Gastroesophageal sphincter (tissue), 4 donors: ENCODE data around the gene PPP6R2. TPM values are rescaled to one million over a fixed set of nuclear protein-coding genes. Genes with fewer than 3 reads are reported as not detected.

ENCODE experiments used
- ATAC-seq: fragments of 150-250 bp; one replicate; pipeline ENCODE4 v1.9.1; 2016; ENCODE audit warnings: mild to moderate bottlenecking, moderate library complexity
- H3K27ac ChIP-seq, 4 donors: fragments of 200-600 bp; sonication (generic) in 3 of 4; 1 replicate in 3 of 4; 2 replicates in 1 of 4; pipeline ENCODE4 v1.5.1; 2016 to 2019
- H3K27me3 ChIP-seq: fragments of 200-600 bp; sonication (generic); one replicate; pipeline ENCODE4 v1.5.1; 2019
- H3K36me3 ChIP-seq, 2 donors: fragments of 200-600 bp; sonication (generic); one replicate each; pipeline ENCODE4 v1.5.1; 2019; ENCODE audit warnings: control low read depth in 1 of 2
- H3K4me1 ChIP-seq, 3 donors: fragments of 200-600 bp; sonication (generic); 1 replicate in 2 of 3; 2 replicates in 1 of 3; pipeline ENCODE4 v1.5.1; 2016 to 2019; ENCODE audit warnings: control low read depth in 2 of 3
- H3K4me3 ChIP-seq, 2 donors: fragments of 200-600 bp; sonication (generic); one replicate each; pipeline ENCODE4 v1.5.1; 2019; ENCODE audit warnings: mild to moderate bottlenecking in 1 of 2, moderate library complexity in 1 of 2
- H3K9me3 ChIP-seq, 3 donors: fragments of 200-600 bp; sonication (generic); one replicate each; pipeline ENCODE4 v1.5.1; 2017 to 2019; ENCODE audit warnings: control low read depth in 2 of 3
- EP300 ChIP-seq: sonication (generic); formaldehyde crosslinking; IDR thresholded peaks from one replicate; pipeline ENCODE4 v1.6.1; 2017; ENCODE audit warnings: antibody characterized with exemption, mild to moderate bottlenecking
- POLR2A ChIP-seq, 2 donors: fragments of 450-650 bp; IDR thresholded peaks; one replicate each; pipeline ENCODE4 v1.6.1; 2017; ENCODE audit warnings: antibody characterized with exemption in 2 of 2, mild to moderate bottlenecking in 2 of 2, moderate library complexity in 1 of 2
- POLR2AphosphoS5 ChIP-seq: sonication (generic); formaldehyde crosslinking; IDR thresholded peaks from one replicate; pipeline ENCODE4 v1.6.1; 2017; ENCODE audit warnings: antibody characterized with exemption
- WGBS, 2 donors: methylation state at CpG; one replicate each; pipeline ENCODE4 v1.1.5; 2018; ENCODE audit warnings: low coverage in 1 of 2; 5-methylcytosine and 5-hydroxymethylcytosine counted together
- total RNA-seq, 4 donors: library from RNA; depleted of rRNA; stranded (reverse); fragments of >200 nt; gene quantifications; one replicate each; pipeline ENCODE4 v1.1.0, GENCODE V29; 2016
- TF ChIP-seq, protein P1 (sequence below), 4 experiments: fragments of 200-600 bp in 2 of 4; fragments of 450-650 bp in 2 of 4; sonication (generic) in 1 of 4; IDR thresholded peaks; one replicate each; pipeline ENCODE4 v1.5.1; 2017 to 2019; ENCODE audit warnings: antibody characterized with exemption in 4 of 4, mild to moderate bottlenecking in 2 of 4, moderate library complexity in 2 of 4

PPP6R2 gene
- total RNA-seq, 4 donors from 2014 or later, result 52.2 to 73.5 (median 64.2) TPM

- Histone ChIP-seq H3K9me3 (no peaks in the 10 kb centered on the region), H3K36me3 (peaks cover 0 to 87% of the 10 kb centered on the region in 2 donors), H3K27ac (peak overlapping the region in 3 of 4 donors; percentile 44 to 58 (median 54)), H3K4me3 (no peak overlapping the region), H3K4me1 (peaks cover 0 to 20% (median 8%) of the 10 kb centered on the region in 3 donors), H3K27me3 (no peaks in the 10 kb centered on the region)
- 53% methylated on average over 5 of the region's 5 CpGs; no CpG with 5 or more reads in 1 of the 2 donors for WGBS, 2 donors
- ATAC-seq, result peak; percentile 34
- TF ChIP-seq POLR2A (IDR thresholded peaks at IDR 0.05) (no peak), POLR2AphosphoS5 (no peak), EP300 (no peak)
- TF ChIP-seq, protein P1, sequence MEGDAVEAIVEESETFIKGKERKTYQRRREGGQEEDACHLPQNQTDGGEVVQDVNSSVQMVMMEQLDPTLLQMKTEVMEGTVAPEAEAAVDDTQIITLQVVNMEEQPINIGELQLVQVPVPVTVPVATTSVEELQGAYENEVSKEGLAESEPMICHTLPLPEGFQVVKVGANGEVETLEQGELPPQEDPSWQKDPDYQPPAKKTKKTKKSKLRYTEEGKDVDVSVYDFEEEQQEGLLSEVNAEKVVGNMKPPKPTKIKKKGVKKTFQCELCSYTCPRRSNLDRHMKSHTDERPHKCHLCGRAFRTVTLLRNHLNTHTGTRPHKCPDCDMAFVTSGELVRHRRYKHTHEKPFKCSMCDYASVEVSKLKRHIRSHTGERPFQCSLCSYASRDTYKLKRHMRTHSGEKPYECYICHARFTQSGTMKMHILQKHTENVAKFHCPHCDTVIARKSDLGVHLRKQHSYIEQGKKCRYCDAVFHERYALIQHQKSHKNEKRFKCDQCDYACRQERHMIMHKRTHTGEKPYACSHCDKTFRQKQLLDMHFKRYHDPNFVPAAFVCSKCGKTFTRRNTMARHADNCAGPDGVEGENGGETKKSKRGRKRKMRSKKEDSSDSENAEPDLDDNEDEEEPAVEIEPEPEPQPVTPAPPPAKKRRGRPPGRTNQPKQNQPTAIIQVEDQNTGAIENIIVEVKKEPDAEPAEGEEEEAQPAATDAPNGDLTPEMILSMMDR (IDR thresholded peaks at IDR 0.05), result no peak
Observed at GRCh38 chr22:50444663-50445062, 101.5 kb downstream of the PPP6R2 start.

DNA sequence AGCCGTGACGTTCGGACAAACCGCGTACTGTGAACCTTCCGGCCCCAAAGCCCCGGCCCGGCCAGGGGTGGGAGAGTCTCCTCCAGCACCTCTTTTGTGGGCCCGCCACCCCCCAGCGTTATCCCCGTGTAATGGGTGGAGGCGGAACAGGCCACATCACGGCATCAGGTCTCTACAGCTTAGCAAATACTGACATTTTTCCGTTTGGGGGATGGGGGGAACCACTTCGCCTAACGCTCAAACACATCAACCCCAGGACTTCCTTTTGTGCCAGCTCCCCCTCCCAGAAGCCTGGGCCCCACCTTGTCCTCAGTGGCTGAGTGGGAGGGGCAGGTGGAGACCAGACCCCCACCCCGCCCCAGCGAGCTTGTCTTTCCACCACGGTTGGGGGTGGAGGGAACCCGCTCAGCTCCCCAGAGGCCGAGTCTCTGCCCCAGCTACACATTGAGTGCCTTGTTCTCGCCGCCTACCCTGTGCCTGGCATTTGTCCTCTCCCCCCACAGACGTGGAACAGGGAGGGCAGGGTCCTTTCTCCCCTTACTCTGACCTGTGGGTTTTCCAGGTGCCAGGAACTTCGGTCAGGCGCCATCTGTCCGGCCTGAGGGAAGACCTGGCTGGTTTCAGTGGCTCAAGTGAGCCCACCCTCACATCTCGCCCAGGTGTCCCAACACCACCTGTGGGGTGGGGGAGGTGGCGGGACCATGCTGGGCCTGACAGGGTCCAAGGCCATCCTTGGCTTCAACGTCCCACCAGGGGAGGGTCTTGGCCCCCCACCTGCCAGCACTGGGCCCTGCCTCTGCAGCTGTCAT lies 102.1 kb downstream of the PPP6R2 start:
- no peak overlapping the region for H3K4me3 ChIP-seq
- peaks cover 0 to 20% (median 8%) of the 10 kb centered on the region in 3 donors for H3K4me1 ChIP-seq
- H3K9me3 ChIP-seq, result no peaks in the 10 kb centered on the region
- ATAC-seq, result no peak
- no peaks in the 10 kb centered on the region for H3K27me3 ChIP-seq
- 50% methylated on average over 2 of the region's 30 CpGs; no CpG with 5 or more reads in 1 of the 2 donors for WGBS, 2 donors
- H3K27ac ChIP-seq, result peak overlapping the region in 2 of 4 donors; percentile 54 to 58
- TF ChIP-seq POLR2A (IDR thresholded peaks at IDR 0.05) (no peak), POLR2AphosphoS5 (no peak)
- TF ChIP-seq, protein P1 (IDR thresholded peaks at IDR 0.05), result no peak
- H3K36me3 ChIP-seq, result peaks cover 0 to 87% of the 10 kb centered on the region in 2 donors

DNA sequence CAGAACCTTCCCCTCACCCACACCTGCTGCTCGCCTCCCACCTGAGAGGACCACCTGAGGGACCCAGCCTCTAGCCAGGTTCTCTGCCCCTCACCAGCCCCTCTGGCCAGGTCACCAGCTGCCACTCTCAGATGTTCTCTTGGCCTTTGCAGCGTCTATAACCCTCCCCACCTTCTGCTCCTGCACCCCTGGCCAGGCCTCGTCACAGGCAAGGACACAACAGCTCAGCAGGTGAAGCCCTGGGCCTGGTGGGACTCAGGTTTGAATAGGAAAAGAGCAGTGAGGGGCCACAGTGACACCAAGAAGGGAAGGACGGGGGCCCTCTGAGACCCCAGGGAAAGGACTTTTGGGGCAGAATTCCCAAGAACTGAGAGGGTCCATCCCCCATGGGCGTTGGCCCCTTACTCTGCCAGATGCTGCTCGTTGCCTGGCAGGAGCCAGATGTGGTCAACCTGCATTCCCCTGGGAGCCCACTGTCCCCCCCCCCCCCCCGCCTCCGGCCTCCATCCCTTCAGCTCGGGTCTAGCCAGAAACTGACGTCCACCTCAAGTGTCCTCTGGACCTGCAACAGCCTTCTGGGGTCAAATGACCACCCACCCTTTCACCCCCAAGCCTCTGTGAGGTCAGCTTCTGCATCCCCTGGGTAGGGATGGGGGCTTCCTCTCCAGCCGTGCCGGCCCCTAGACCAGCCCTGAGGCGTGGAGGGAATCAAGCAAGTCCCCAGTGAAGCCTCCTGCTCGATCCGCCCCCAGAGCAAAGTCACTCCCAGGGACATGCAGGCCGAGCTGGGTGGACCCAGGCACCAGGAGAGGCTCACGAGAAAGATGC lies 103.0 kb downstream of the PPP6R2 start:
- H3K27ac ChIP-seq, result peak overlapping the region in 1 of 4 donors; percentile 58

GRCh38 chr22:50446708-50447575 lies 103.8 kb downstream of the PPP6R2 start:
- Histone ChIP-seq H3K27ac (no peak overlapping the region), H3K4me1 (peaks cover 0 to 20% (median 8%) of the 10 kb centered on the region in 3 donors), H3K27me3 (no peaks in the 10 kb centered on the region), H3K36me3 (peaks cover 0 to 85% of the 10 kb centered on the region in 2 donors), H3K4me3 (no peak overlapping the region), H3K9me3 (no peaks in the 10 kb centered on the region)
- no CpG with 5 or more reads among the region's 54 CpGs for WGBS, 2 donors
- ATAC-seq, result no peak
- TF ChIP-seq, protein P1 (IDR thresholded peaks at IDR 0.05), result no peak
- TF ChIP-seq EP300, result no peak
- no peak for TF ChIP-seq POLR2AphosphoS5
- no peak for TF ChIP-seq POLR2A (IDR thresholded peaks at IDR 0.05)

More for the DNA sequence above, 103.0 kb downstream of the PPP6R2 start:
- H3K4me3 ChIP-seq, result no peak overlapping the region
- 100% methylated on average over 1 of the region's 17 CpGs; no CpG with 5 or more reads in 1 of the 2 donors for WGBS, 2 donors
- H3K36me3 ChIP-seq, result peaks cover 0 to 87% of the 10 kb centered on the region in 2 donors
- TF ChIP-seq POLR2AphosphoS5, result no peak
- no peak for TF ChIP-seq EP300
- TF ChIP-seq, protein P1 (IDR thresholded peaks at IDR 0.05), result no peak
- no peak for TF ChIP-seq POLR2A (IDR thresholded peaks at IDR 0.05)
- no peak for ATAC-seq
- H3K9me3 ChIP-seq, result no peaks in the 10 kb centered on the region
- H3K27me3 ChIP-seq, result no peaks in the 10 kb centered on the region
- H3K4me1 ChIP-seq, result peaks cover 0 to 20% (median 8%) of the 10 kb centered on the region in 3 donors
